IMR-90 (cell line): Measurements from ENCODE around the gene PTX3. TPM values are rescaled to one million over a fixed set of nuclear protein-coding genes. Genes with fewer than 3 reads are reported as not detected.
A peak's percentile ranks its signal among the peaks of the same experiment; 100 is the strongest.

Experiments
- ATAC-seq: fragments of 200-7000 bp; cut with Tn5 transposase; 2 replicates; pipeline ENCODE4 v1.9.1; 2020; ENCODE audit warnings: low read depth, mild to moderate bottlenecking, moderate library complexity
- BruUV-seq: library from RNA; stranded (reverse); fragments of 400-500 nt; replicated peaks from 2 replicates; lab custom pipeline; 2021; lab: Mats Ljungman, UMichigan
- CTCF ChIA-PET: fragments of 300-600 bp; formaldehyde crosslinking; extraction: SDS; loops from one replicate; lab custom pipeline; 2021; ENCODE audit warnings: antibody characterized with exemption; lab: Yijun Ruan, JAX
- POLR2A ChIA-PET: fragments of 300-600 bp; sonication (Branson Sonifier 250); formaldehyde crosslinking; loops from one replicate; lab custom pipeline; 2022; ENCODE audit warnings: antibody characterized with exemption; ENCODE audit not compliant: unreplicated experiment; lab: Charles Lee
- DNase-seq: peaks from one replicate; pipeline ENCODE4 v3.0.0; 2013
- H2AFZ ChIP-seq: replicated peaks from 2 replicates; pipeline ENCODE3; 2013; ENCODE audit warnings: low read length, mild to moderate bottlenecking; ENCODE audit not compliant: poor library complexity
- H2AK5ac ChIP-seq: 2 replicates; pipeline ENCODE4 v1.6.1; 2013; ENCODE audit warnings: low read depth, low read length, inconsistent platforms
- H2AK9ac ChIP-seq: replicated peaks from 2 replicates; pipeline ENCODE3; 2013; ENCODE audit warnings: mild to moderate bottlenecking, low read depth, low read length, moderate library complexity; ENCODE audit not compliant: poor library complexity
- H2BK120ac ChIP-seq: 2 replicates; pipeline ENCODE4 v1.6.1; 2013; ENCODE audit warnings: low read depth, low read length, inconsistent platforms
- H2BK15ac ChIP-seq: 3 replicates; pipeline ENCODE4 v1.6.1; 2013; ENCODE audit warnings: low read depth, low read length, inconsistent platforms
- H2BK20ac ChIP-seq: 2 replicates; pipeline ENCODE4 v1.6.1; 2013; ENCODE audit warnings: low read depth, mild to moderate bottlenecking, inconsistent platforms, low read length, moderate library complexity
- H2BK5ac ChIP-seq: 2 replicates; pipeline ENCODE4 v1.6.1; 2013; ENCODE audit warnings: mild to moderate bottlenecking, low read depth, low read length, inconsistent platforms; ENCODE audit not compliant: poor library complexity, severe bottlenecking
- H3K14ac ChIP-seq: replicated peaks from 2 replicates; pipeline ENCODE4 v1.6.1; 2013; ENCODE audit warnings: low read depth, low read length, inconsistent platforms
- H3K18ac ChIP-seq: 2 replicates; pipeline ENCODE4 v1.6.1; 2013; ENCODE audit warnings: low read depth, low read length, control low read depth
- H3K23ac ChIP-seq: 2 replicates; pipeline ENCODE4 v1.6.1; 2013; ENCODE audit warnings: low read depth, low read length, inconsistent platforms
- H3K27ac ChIP-seq: 2 replicates; pipeline ENCODE4 v1.5.1; 2013; ENCODE audit warnings: mild to moderate bottlenecking, control low read depth, low read length; ENCODE audit not compliant: insufficient read depth
- H3K27me3 ChIP-seq: 2 replicates; pipeline ENCODE4 v1.6.1; 2013; ENCODE audit warnings: low read length; ENCODE audit not compliant: control insufficient read depth, insufficient read depth
- H3K36me3 ChIP-seq: 2 replicates; pipeline ENCODE4 v1.6.1; 2013; ENCODE audit warnings: low read length, mixed read lengths; ENCODE audit not compliant: control insufficient read depth, insufficient read depth
- H3K4ac ChIP-seq: 2 replicates; pipeline ENCODE4 v1.6.1; 2013; ENCODE audit warnings: low read depth, low read length, inconsistent platforms
- H3K4me1 ChIP-seq: 2 replicates; pipeline ENCODE4 v1.6.1; 2013; ENCODE audit warnings: low read length, mixed read lengths; ENCODE audit not compliant: control insufficient read depth, insufficient read depth
- H3K4me2 ChIP-seq: 2 replicates; pipeline ENCODE4 v1.6.1; 2013; ENCODE audit warnings: low read depth, mild to moderate bottlenecking, control low read depth, low read length, moderate library complexity
- H3K4me3 ChIP-seq: 2 replicates; pipeline ENCODE4 v1.5.1; 2013; ENCODE audit warnings: low read depth, mild to moderate bottlenecking, control low read depth, low read length, moderate library complexity; ENCODE audit not compliant: insufficient read depth
- H3K56ac ChIP-seq: 2 replicates; pipeline ENCODE4 v1.6.1; 2013; ENCODE audit warnings: low read length, inconsistent platforms; ENCODE audit not compliant: insufficient read depth; ENCODE audit errors: extremely low read depth
- H3K79me1 ChIP-seq, 2 experiments: 2 replicates each; pipeline ENCODE4 v1.6.1; 2013; ENCODE audit warnings: low read length in 2 of 2, inconsistent platforms in 1 of 2, low read depth in 1 of 2
- H3K9ac ChIP-seq: 2 replicates; pipeline ENCODE4 v1.6.1; 2013; ENCODE audit warnings: low read depth, low read length, control low read depth
- H3K9me1 ChIP-seq: 2 replicates; pipeline ENCODE4 v1.6.1; 2013; ENCODE audit warnings: low read length, inconsistent platforms; ENCODE audit not compliant: insufficient read depth
- H3K9me3 ChIP-seq: 2 replicates; pipeline ENCODE4 v1.6.1; 2013; ENCODE audit warnings: low read length; ENCODE audit not compliant: control insufficient read depth, insufficient read depth
- H4K20me1 ChIP-seq: 2 replicates; pipeline ENCODE4 v1.6.1; 2013; ENCODE audit warnings: low read length, inconsistent platforms; ENCODE audit not compliant: insufficient read depth
- H4K5ac ChIP-seq: 2 replicates; pipeline ENCODE4 v1.6.1; 2013; ENCODE audit warnings: mild to moderate bottlenecking, low read depth, low read length, control low read depth
- H4K8ac ChIP-seq, 2 experiments: 2 replicates each; pipeline ENCODE4 v1.6.1; 2013; ENCODE audit warnings: low read depth in 2 of 2, low read length in 2 of 2, control low read depth in 1 of 2, inconsistent platforms in 1 of 2
- H4K91ac ChIP-seq: 2 replicates; pipeline ENCODE4 v1.6.1; 2013; ENCODE audit warnings: low read depth, low read length, inconsistent platforms; ENCODE audit not compliant: insufficient read depth
- BHLHE40 ChIP-seq: fragments of 150-350 bp; IDR thresholded peaks from 2 replicates; pipeline ENCODE4 v1.6.1; 2016; ENCODE audit warnings: mild to moderate bottlenecking, low read depth, low read length
- CEBPB ChIP-seq: IDR thresholded peaks from 2 replicates; pipeline ENCODE4 v1.6.1; 2012; ENCODE audit warnings: low read depth, low read length, improper control_type of control experiment
- CHD1 ChIP-seq: IDR thresholded peaks from 2 replicates; pipeline ENCODE4 v1.6.1; 2012; ENCODE audit warnings: low read depth, low read length, improper control_type of control experiment
- CTCF ChIP-seq: conservative IDR thresholded peaks from 2 replicates; pipeline ENCODE4 v1.5.1; 2012; ENCODE audit warnings: mild to moderate bottlenecking, low read depth, low read length, improper control_type of control experiment
- ELK1 ChIP-seq: fragments of 150-350 bp; IDR thresholded peaks from 2 replicates; pipeline ENCODE4 v1.6.1; 2016; ENCODE audit warnings: low read depth, mild to moderate bottlenecking, low read length, moderate library complexity, borderline replicate concordance
- FOS ChIP-seq: fragments of 150-350 bp; IDR thresholded peaks from 2 replicates; pipeline ENCODE4 v1.6.1; 2016; ENCODE audit warnings: low read depth, low read length
- MAFK ChIP-seq: IDR thresholded peaks from 2 replicates; pipeline ENCODE4 v1.6.1; 2012; ENCODE audit warnings: low read depth, low read length, improper control_type of control experiment
- MAZ ChIP-seq: IDR thresholded peaks from 2 replicates; pipeline ENCODE4 v1.6.1; 2012; ENCODE audit warnings: low read depth, mild to moderate bottlenecking, low read length, improper control_type of control experiment, moderate library complexity, borderline replicate concordance
- MXI1 ChIP-seq: IDR thresholded peaks from 2 replicates; pipeline ENCODE4 v1.6.1; 2012; ENCODE audit warnings: low read depth, mild to moderate bottlenecking, low read length, moderate library complexity, borderline replicate concordance
- POLR2A ChIP-seq: IDR thresholded peaks from 2 replicates; pipeline ENCODE4 v1.6.1; 2012; ENCODE audit warnings: mild to moderate bottlenecking, low read depth, low read length
- RAD21 ChIP-seq: IDR thresholded peaks from 2 replicates; pipeline ENCODE4 v1.6.1; 2012; ENCODE audit warnings: low read length, improper control_type of control experiment
- RCOR1 ChIP-seq: IDR thresholded peaks from 2 replicates; pipeline ENCODE4 v1.6.1; 2012; ENCODE audit warnings: mild to moderate bottlenecking, low read length, improper control_type of control experiment; ENCODE audit not compliant: insufficient replicate concordance
- RFX5 ChIP-seq: IDR thresholded peaks from 2 replicates; pipeline ENCODE4 v1.8.0; 2012; ENCODE audit warnings: low read depth, mild to moderate bottlenecking, low read length, moderate library complexity
- SMC3 ChIP-seq: fragments of 150-350 bp; IDR thresholded peaks from 2 replicates; pipeline ENCODE4 v1.6.1; 2016; ENCODE audit warnings: low read depth, mild to moderate bottlenecking, antibody characterized with exemption, low read length, moderate library complexity
- USF2 ChIP-seq: fragments of 150-350 bp; IDR thresholded peaks from 2 replicates; pipeline ENCODE4 v1.6.1; 2017; ENCODE audit warnings: mild to moderate bottlenecking, antibody characterized with exemption, low read length, low read depth
- WGBS, 2 experiments: methylation state at CpG; one replicate each; pipeline versions ENCODE4 v1.1.5 to v1.1.7; 2013; ENCODE audit warnings: missing lambda C conversion rate in 2 of 2; ENCODE audit not compliant: insufficient read length in 1 of 2; ENCODE audit errors: extremely low coverage in 2 of 2; 5-methylcytosine and 5-hydroxymethylcytosine counted together
- dilution Hi-C: fragments of 300-500 bp; cut with HindIII; formaldehyde crosslinking; loops from one replicate; pipeline ENCODE4 v1.14.3; 2018; ENCODE audit warnings: low sequenced_read_pairs; ENCODE audit not compliant: unreplicated experiment
- in situ Hi-C: fragments of 300-500 bp; cut with MboI; formaldehyde crosslinking; loops from 3 replicates; pipeline ENCODE4 v1.14.3; 2019; ENCODE audit warnings: low sequenced_read_pairs, inconsistent platforms, mixed read lengths
- intact Hi-C: fragments of 100-400 bp; cut with micrococcal nuclease; formaldehyde crosslinking; loops from 2 replicates; pipeline ENCODE4 v1.10.0; 2022
- polyA plus RNA-seq, 3 experiments: library from polyadenylated mRNA; depleted of rRNA; stranded (reverse); fragments of >200 nt; gene quantifications; 2 replicates each; pipeline ENCODE4 v1.2.3, GENCODE V29; 2012; ENCODE audit warnings: low replicate concordance in 1 of 3
- total RNA-seq: library from RNA; depleted of rRNA; stranded (reverse); fragments of >200 nt; gene quantifications from 2 replicates; pipeline ENCODE4 v1.2.3, GENCODE V29; 2012

Gene PTX3
- total and polyA plus RNA-seq, 2 of the 4 experiments (the other 2 are of a cell fraction), result 97.9 to 135 TPM

- ChIA-PET CTCF (no interaction called here), POLR2A (no interaction called here)
- H2BK120ac ChIP-seq, result 0 out of 2 replicates have a peak overlapping the region, but pooled peaks have one; percentile 10
- intact Hi-C loops (loop anchor here (10.0 kb wide), 1 partner anchor 136 kb away; no protein-coding TSS in a partner anchor), dilution Hi-C loops (no loop called here), in situ Hi-C loops (loop anchor here (5.0 kb wide), 1 partner anchor 284 kb away; no protein-coding TSS in a partner anchor)
- no peaks in the 10 kb centered on the region for H4K20me1 ChIP-seq
- no peak overlapping the region for H3K14ac ChIP-seq
- H2AK5ac ChIP-seq, result no peak overlapping the region
- no peak overlapping the region for H3K4me2 ChIP-seq
- H3K36me3 ChIP-seq, result no peaks in the 10 kb centered on the region; the same call in 1 of the 2 replicates
- no peak overlapping the region for H3K9ac ChIP-seq
- H3K79me1 ChIP-seq, result peaks cover 3 to 29% of the 10 kb centered on the region in 2 experiments; a peak in 2 of 4 replicates
- no peak overlapping the region for H4K8ac ChIP-seq
- no peak overlapping the region for H3K4ac ChIP-seq
- H3K23ac ChIP-seq, result no peak overlapping the region
- DNase-seq, result no peak
- no peak overlapping the region for H3K56ac ChIP-seq
- H3K18ac ChIP-seq, result peak overlapping the region; percentile 40; the same call in 1 of the 2 replicates
- no peak overlapping the region for H3K27ac ChIP-seq
- H2BK5ac ChIP-seq, result no peak overlapping the region
- no peak overlapping the region for H2BK20ac ChIP-seq
- H3K9me1 ChIP-seq, result peaks cover 9% of the 10 kb centered on the region; the same call in 1 of the 2 replicates
- TF ChIP-seq SMC3, result no peak
- TF ChIP-seq MAZ, result no peak
- TF ChIP-seq CHD1, result no peak
- TF ChIP-seq RAD21, result no peak
- no peak for TF ChIP-seq CTCF
- no peak for TF ChIP-seq BHLHE40
- TF ChIP-seq CEBPB, result no peak
- no peak for TF ChIP-seq ELK1
- TF ChIP-seq USF2, result no peak
- no peak for TF ChIP-seq FOS
- TF ChIP-seq MAFK, result no peak
- TF ChIP-seq RCOR1, result no peak
- no peak for TF ChIP-seq RFX5
- no peak for TF ChIP-seq MXI1
- TF ChIP-seq POLR2A, result no peak
- BruUV-seq, result no TSS peak
- 100% methylated on average over 2 of the region's 2 CpGs; no CpG with 5 or more reads in 1 of the 2 experiments for WGBS, 2 experiments
- H3K9me3 ChIP-seq, result no peaks in the 10 kb centered on the region
- no peak for ATAC-seq
- no peaks in the 10 kb centered on the region for H3K27me3 ChIP-seq
- H3K4me1 ChIP-seq, result peaks cover 13% of the 10 kb centered on the region
- no peak overlapping the region for H4K91ac ChIP-seq
- H4K5ac ChIP-seq, result no peak overlapping the region
- H2BK15ac ChIP-seq, result no peak overlapping the region
- H2AK9ac ChIP-seq, result no peak overlapping the region
- H3K4me3 ChIP-seq, result no peak overlapping the region
- no peak overlapping the region for H2AFZ ChIP-seq
Observed at GRCh38 chr3:157491136-157491535, 54.5 kb downstream of the PTX3 start.
